Astrocyte (in vitro differentiated cells and primary cell): ENCODE measurements around the gene MAP3K14.

Experiments used
- EZH2 ChIP-seq: IDR thresholded peaks from 2 replicates; pipeline ENCODE4 v1.6.1; 2012; ENCODE audit warnings: mild to moderate bottlenecking, low read length, inconsistent platforms; ENCODE audit not compliant: insufficient read depth
- TF ChIP-seq, protein P1 (sequence below): IDR thresholded peaks from 2 replicates; pipeline ENCODE4 v1.5.1; 2011; ENCODE audit warnings: low read depth, mild to moderate bottlenecking, inconsistent platforms, low read length, moderate library complexity; ENCODE audit not compliant: insufficient read depth

- TF ChIP-seq, protein P1, sequence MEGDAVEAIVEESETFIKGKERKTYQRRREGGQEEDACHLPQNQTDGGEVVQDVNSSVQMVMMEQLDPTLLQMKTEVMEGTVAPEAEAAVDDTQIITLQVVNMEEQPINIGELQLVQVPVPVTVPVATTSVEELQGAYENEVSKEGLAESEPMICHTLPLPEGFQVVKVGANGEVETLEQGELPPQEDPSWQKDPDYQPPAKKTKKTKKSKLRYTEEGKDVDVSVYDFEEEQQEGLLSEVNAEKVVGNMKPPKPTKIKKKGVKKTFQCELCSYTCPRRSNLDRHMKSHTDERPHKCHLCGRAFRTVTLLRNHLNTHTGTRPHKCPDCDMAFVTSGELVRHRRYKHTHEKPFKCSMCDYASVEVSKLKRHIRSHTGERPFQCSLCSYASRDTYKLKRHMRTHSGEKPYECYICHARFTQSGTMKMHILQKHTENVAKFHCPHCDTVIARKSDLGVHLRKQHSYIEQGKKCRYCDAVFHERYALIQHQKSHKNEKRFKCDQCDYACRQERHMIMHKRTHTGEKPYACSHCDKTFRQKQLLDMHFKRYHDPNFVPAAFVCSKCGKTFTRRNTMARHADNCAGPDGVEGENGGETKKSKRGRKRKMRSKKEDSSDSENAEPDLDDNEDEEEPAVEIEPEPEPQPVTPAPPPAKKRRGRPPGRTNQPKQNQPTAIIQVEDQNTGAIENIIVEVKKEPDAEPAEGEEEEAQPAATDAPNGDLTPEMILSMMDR = no peak
- no peak for TF ChIP-seq EZH2
Measured at GRCh38 chr17:45315648-45316433, 979 bp downstream of the MAP3K14 start.
